Endothelial cell of umbilical vein (primary cell): ENCODE measurements around the gene ACTMAP. TPM values are rescaled to one million over a fixed set of nuclear protein-coding genes. Genes with fewer than 3 reads are reported as not detected.

Experiments used
- BruUV-seq: library from RNA; stranded (reverse); fragments of 400-500 nt; replicated peaks from 2 replicates; lab custom pipeline; 2021; lab: Mats Ljungman, UMichigan
- CTCF ChIA-PET: fragments of 300-600, 350-600 bp; sonication (Branson Sonifier 250); formaldehyde crosslinking; loops from one replicate; lab custom pipeline; 2021; ENCODE audit warnings: antibody characterized with exemption, inconsistent platforms; lab: Charles Lee
- POLR2A ChIA-PET: fragments of 300-600, 350-600 bp; sonication (Branson Sonifier 250); formaldehyde crosslinking; loops from one replicate; lab custom pipeline; 2021; ENCODE audit warnings: antibody characterized with exemption, inconsistent platforms; lab: Charles Lee
- DNase-seq: peaks from one replicate; pipeline ENCODE4 v3.0.0-alpha.2; 2011; ENCODE audit warnings: low read depth, low spot score
- FAIRE-seq: peaks from 2 replicates; lab custom pipeline; 2011; peaks lifted over from hg19 to GRCh38; lab: Jason Lieb, UNC
- H2AFZ ChIP-seq: 2 replicates; pipeline ENCODE4 v1.6.0; 2012; ENCODE audit warnings: low read depth, low read length, control low read depth, inconsistent platforms
- H3K27ac ChIP-seq: 2 replicates; pipeline ENCODE4 v1.5.1; 2011; ENCODE audit warnings: low read depth, mild to moderate bottlenecking, control low read depth, low read length, moderate library complexity; ENCODE audit not compliant: insufficient read depth
- H3K27me3 ChIP-seq, 2 experiments: 2 replicates each; pipeline versions ENCODE4 v1.6.0 to v1.6.1; 2011; ENCODE audit warnings: low read length in 2 of 2, mixed read lengths in 1 of 2; ENCODE audit not compliant: control insufficient read depth in 2 of 2, insufficient read depth in 2 of 2
- H3K36me3 ChIP-seq, 2 experiments: 2 replicates in 1 of 2; 3 replicates in 1 of 2; pipeline ENCODE4 v1.5.1; 2011; ENCODE audit warnings: low read length in 2 of 2, mild to moderate bottlenecking in 1 of 2, moderate library complexity in 1 of 2; ENCODE audit not compliant: control insufficient read depth in 2 of 2, insufficient read depth in 2 of 2; ENCODE audit errors: extremely low read depth in 1 of 2
- H3K4me1 ChIP-seq: 3 replicates; pipeline ENCODE4 v1.5.1; 2011; ENCODE audit warnings: mild to moderate bottlenecking, low read length; ENCODE audit not compliant: control insufficient read depth, insufficient read depth; ENCODE audit errors: extremely low read depth
- H3K4me2 ChIP-seq: 2 replicates; pipeline ENCODE4 v1.6.1; 2011; ENCODE audit warnings: low read length, control low read depth, mixed read lengths; ENCODE audit not compliant: insufficient read depth
- H3K4me3 ChIP-seq, 3 experiments: fragments of 200-600 bp in 1 of 3; sonication (generic), shearing (Covaris generic) in 1 of 3; replicated peaks in 1 of 3; 2 replicates each; pipeline ENCODE4 v1.5.1; 2011 to 2016; ENCODE audit warnings: control low read depth in 3 of 3, low read length in 3 of 3, mild to moderate bottlenecking in 2 of 3, inconsistent platforms in 1 of 3, low read depth in 1 of 3, moderate library complexity in 1 of 3; ENCODE audit not compliant: insufficient read depth in 1 of 3
- H3K79me2 ChIP-seq: 2 replicates; pipeline ENCODE4 v1.6.0; 2012; ENCODE audit warnings: low read length, inconsistent platforms; ENCODE audit not compliant: control insufficient read depth, insufficient read depth
- H3K9ac ChIP-seq: replicated peaks from 2 replicates; pipeline ENCODE3; 2011; ENCODE audit warnings: low read length, control low read depth; ENCODE audit not compliant: insufficient read depth; ENCODE audit errors: extremely low read depth
- H3K9me1 ChIP-seq: replicated peaks from 3 replicates; pipeline ENCODE4 v1.6.0; 2011; ENCODE audit warnings: mild to moderate bottlenecking, low read length; ENCODE audit not compliant: control insufficient read depth, insufficient read depth; ENCODE audit errors: extremely low read depth
- H3K9me3 ChIP-seq: replicated peaks from 2 replicates; pipeline ENCODE4 v1.5.1; 2012; ENCODE audit warnings: low read length, inconsistent platforms; ENCODE audit not compliant: control insufficient read depth, insufficient read depth
- H4K20me1 ChIP-seq: replicated peaks from 2 replicates; pipeline ENCODE3; 2011; ENCODE audit warnings: mild to moderate bottlenecking, low read length; ENCODE audit not compliant: control insufficient read depth, insufficient read depth; ENCODE audit errors: extremely low read depth
- CTCF ChIP-seq, 2 donors: IDR thresholded peaks; 1 replicate in 1 of 2; 2 replicates in 1 of 2; pipeline ENCODE4 v1.5.1; 2011; ENCODE audit warnings: low read length in 2 of 2, mild to moderate bottlenecking in 2 of 2, moderate library complexity in 2 of 2, control low read depth in 1 of 2, inconsistent platforms in 1 of 2, low read depth in 1 of 2; ENCODE audit not compliant: insufficient read depth in 1 of 2; ENCODE audit errors: extremely low read depth in 1 of 2
- EZH2 ChIP-seq: IDR thresholded peaks from 2 replicates; pipeline ENCODE4 v1.6.1; 2012; ENCODE audit warnings: borderline replicate concordance, low read depth, mild to moderate bottlenecking, moderate library complexity, low read length, inconsistent platforms; ENCODE audit not compliant: severe bottlenecking
- FOS ChIP-seq: IDR thresholded peaks from 2 replicates; pipeline ENCODE4 v1.6.1; 2011; ENCODE audit warnings: mild to moderate bottlenecking, low read length, moderate library complexity, borderline replicate concordance; ENCODE audit not compliant: insufficient read depth
- GATA2 ChIP-seq: IDR thresholded peaks from 2 replicates; pipeline ENCODE4 v1.7.0; 2011; ENCODE audit warnings: low read depth, mild to moderate bottlenecking, moderate library complexity, mixed read lengths, low read length; ENCODE audit not compliant: insufficient read length, insufficient read depth
- JUN ChIP-seq: IDR thresholded peaks from 2 replicates; pipeline ENCODE4 v1.6.1; 2011; ENCODE audit warnings: borderline replicate concordance, low read depth; ENCODE audit not compliant: insufficient read length, insufficient read depth
- MAX ChIP-seq: IDR thresholded peaks from 2 replicates; pipeline ENCODE4 v1.6.1; 2011; ENCODE audit not compliant: insufficient read depth, insufficient read length
- MYC ChIP-seq: IDR thresholded peaks from one replicate; pipeline ENCODE4 v1.6.1; 2011; ENCODE audit warnings: mild to moderate bottlenecking, low read depth, low read length
- POLR2A ChIP-seq: IDR thresholded peaks from 2 replicates; pipeline ENCODE4 v1.6.1; 2012; ENCODE audit warnings: low read depth, mild to moderate bottlenecking, control low read depth, low read length
- POLR2AphosphoS5 ChIP-seq: IDR thresholded peaks from 2 replicates; pipeline ENCODE4 v1.6.1; 2012; ENCODE audit warnings: low read depth, mild to moderate bottlenecking, control low read depth, low read length, moderate library complexity; ENCODE audit not compliant: insufficient read depth
- dilution Hi-C: fragments of 300-500 bp; cut with MboI; formaldehyde crosslinking; loops from one replicate; pipeline ENCODE4 v1.15.0; 2019; ENCODE audit warnings: low sequenced_read_pairs; ENCODE audit not compliant: extremely low pct_ligation_motif_present
- intact Hi-C: fragments of 100-400 bp; cut with micrococcal nuclease; formaldehyde crosslinking; loops from one replicate; pipeline ENCODE4 v1.10.0; 2022
- polyA plus RNA-seq, 4 experiments: library from polyadenylated mRNA; depleted of rRNA in 3 of 4; stranded (reverse) in 3 of 4; unstranded in 1 of 4; fragments of >200 nt; gene quantifications; 2 replicates each; pipeline versions ENCODE4 v1.2.1 to v1.2.3, GENCODE V29; 2011 to 2012; ENCODE audit warnings: missing spikeins in 1 of 4
- total RNA-seq: library from RNA; stranded (reverse); gene quantifications from 2 replicates; pipeline ENCODE4 v1.2.3, GENCODE V29; 2021

Gene ACTMAP
- total and polyA plus RNA-seq, 2 donors (not counting 3 experiments of a cell fraction or from before 2014, with no cell fraction given), result 5.2 to 9.1 TPM

GRCh38 chr19:40754611-40755247, 4.5 kb upstream of the ACTMAP start:
- FAIRE-seq (no peak), DNase-seq (no peak)
- Histone ChIP-seq H4K20me1 (no peaks in the 10 kb centered on the region), H3K27ac (no peak overlapping the region), H2AFZ (no peak overlapping the region), H3K27me3 (no peaks in the 10 kb centered on the region), H3K9me3 (no peaks in the 10 kb centered on the region), H3K4me2 (peak overlapping the region; percentile 52), H3K9ac (no peak overlapping the region), H3K4me3 (no peak overlapping the region), H3K36me3 (peaks cover 16 to 29% of the 10 kb centered on the region in 2 experiments), H3K4me1 (peaks cover 28% of the 10 kb centered on the region), H3K9me1 (no peaks in the 10 kb centered on the region), H3K79me2 (peaks cover 73% of the 10 kb centered on the region)
- no peak for TF ChIP-seq EZH2
- no peak for TF ChIP-seq JUN
- no peak for TF ChIP-seq GATA2
- no peak for TF ChIP-seq MYC
- no peak for TF ChIP-seq FOS
- no peak for TF ChIP-seq MAX
- TF ChIP-seq POLR2AphosphoS5, result no peak
- no peak for TF ChIP-seq CTCF (IDR thresholded peaks at IDR 0.05; ENCODE audit: extremely low read depth in 1 of 2, insufficient read depth in 1 of 2, low read depth in 1 of 2, low read length in 2 of 2)
- no peak for TF ChIP-seq POLR2A
- dilution Hi-C loops (no loop called here), intact Hi-C loops (no loop called here)
- CTCF ChIA-PET, result interaction anchor here (1.0 to 2.7 kb wide), 5 partner anchors 23 to 91 kb away, joined by 3 to 8 read pairs (median 4); partner anchors contain the start of genes EGLN2 and RAB4B
- BruUV-seq, result no TSS peak
- POLR2A ChIA-PET, result interaction anchor here (0.5 kb wide), 1 partner anchor 353 kb away, joined by 7 read pairs; no protein-coding TSS in a partner anchor
